HG03342 (cell line): ENCODE data around the gene PRKRIP1.
"Not testable (repeated sequence)": the region's sequence is repeated elsewhere in the genome, so short reads cannot be mapped to it uniquely, and the experiment has no call there.

Experiments
- ATAC-seq: cut with Tn5 transposase; IDR thresholded peaks from one replicate; pipeline ENCODE4 v1.9.1; 2021; ENCODE audit warnings: mild to moderate bottlenecking, moderate library complexity; ENCODE audit not compliant: unreplicated experiment

PRKRIP1 gene

DNA sequence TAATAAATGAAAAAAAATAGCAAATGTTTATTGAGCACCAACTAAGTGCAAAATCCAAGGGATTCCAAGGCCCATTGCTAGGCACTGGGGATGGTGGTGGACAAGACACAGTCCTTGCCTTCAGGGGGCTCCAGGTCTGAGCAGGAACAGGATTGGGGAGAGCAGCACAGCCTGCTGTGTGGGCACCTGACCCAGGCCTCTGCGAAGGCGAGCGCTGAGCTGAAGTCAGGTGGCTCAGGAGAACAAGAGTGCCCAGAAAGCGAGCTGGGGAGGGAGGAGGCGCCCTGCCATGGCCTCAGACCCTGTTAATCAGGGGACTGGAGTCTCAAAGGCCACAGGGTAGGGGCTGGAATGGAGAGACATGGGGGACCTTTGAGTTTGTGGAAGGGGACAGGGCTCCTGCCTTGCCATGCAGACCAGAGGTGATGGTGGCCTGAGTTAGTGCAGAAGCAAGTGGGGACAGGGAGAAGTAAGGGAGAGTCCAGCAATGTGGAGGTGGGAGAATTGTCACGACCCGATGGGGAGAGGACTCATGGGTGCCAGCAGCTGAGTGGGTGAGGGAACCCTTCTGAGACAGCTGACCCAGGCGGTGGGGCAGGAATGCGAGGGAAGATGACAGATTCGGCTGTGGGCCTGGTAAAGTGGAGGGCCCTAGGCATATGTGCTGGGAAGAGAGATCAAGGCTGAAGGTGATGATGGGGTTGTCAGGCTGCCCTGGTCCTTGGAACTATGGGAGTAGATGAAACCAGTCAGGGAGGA, 33.2 kb downstream of the PRKRIP1 start:
- no peak for ATAC-seq

DNA sequence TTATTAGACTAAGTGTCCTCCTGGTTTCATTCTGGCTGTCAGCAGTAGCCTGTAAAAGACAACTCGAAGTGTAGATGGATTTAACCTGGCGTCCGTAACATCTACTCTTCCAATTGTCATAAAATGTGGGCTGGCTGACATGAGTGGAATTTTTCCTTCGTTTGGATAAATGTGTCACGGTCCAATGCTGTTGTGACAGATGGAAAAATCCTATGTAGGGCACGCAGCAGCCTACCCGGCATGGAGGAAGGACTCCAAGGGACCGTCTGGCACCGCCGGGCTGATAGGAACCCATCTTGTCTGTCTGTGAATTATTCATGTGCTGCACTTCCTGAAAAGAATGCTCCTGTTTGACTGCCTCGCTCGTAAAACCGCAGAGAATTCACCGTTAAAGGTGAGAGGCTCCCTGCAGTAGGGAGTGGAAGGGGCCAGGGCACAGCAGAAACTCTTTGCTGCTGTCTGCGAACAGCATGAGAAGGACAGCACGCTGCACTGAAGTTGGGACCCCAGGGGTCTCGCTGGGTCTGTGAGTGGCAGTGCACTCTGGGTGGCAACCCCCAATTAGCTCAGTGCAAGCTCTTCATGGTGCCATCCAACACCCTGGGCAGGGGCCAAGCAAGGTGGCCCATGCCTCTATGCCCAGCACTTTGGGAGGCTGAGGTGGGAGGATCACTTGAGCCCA, 35.6 kb downstream of the PRKRIP1 start:
- ATAC-seq: no peak

DNA sequence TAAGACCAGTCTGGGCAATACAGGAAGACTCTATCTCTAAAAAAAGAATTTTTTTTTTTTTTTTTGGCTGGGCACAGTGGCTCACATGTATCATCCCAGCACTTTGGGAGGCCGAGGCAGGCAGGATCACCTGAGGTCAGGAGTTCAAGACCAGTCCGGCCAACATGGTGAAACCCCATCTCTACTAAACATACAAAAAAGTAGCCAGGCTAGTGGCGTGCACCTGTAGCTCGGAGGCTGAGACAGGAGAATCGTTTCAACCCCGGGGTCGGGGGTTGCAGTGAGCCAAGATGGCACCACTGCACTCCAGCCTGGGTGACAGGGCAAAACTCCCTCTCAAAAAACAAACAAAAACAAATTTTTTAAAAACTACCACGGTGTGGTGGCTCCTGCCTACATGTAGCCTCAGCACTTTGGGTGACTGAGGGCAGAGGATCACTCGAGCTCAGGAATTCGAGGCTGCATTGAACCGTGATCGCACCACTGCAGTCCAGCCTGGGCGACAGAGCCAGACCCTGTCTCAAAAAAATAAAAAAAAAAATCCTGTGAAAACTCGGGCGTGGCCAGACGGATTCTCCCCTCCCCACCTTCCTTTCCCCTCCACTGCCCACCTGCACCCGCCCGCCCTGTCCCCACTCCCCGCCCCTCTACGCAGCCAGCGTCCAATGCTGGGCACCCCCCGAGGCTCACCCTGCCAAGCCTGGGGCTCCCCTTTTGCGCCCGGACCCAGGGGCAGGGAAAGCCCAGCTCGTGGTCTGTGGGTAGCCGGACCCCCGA, 36.5 kb downstream of the PRKRIP1 start:
- peak; percentile 35 for ATAC-seq

- peak; percentile 52 for ATAC-seq
Measured at GRCh38 chr7:102433219-102434038, 37.3 kb downstream of the PRKRIP1 start, which contains the start of gene ORAI2. Gene ORAI2 (plus strand): TSS chr7:102433575. CDS start chr7:102438957, 5,382 bp downstream.

DNA sequence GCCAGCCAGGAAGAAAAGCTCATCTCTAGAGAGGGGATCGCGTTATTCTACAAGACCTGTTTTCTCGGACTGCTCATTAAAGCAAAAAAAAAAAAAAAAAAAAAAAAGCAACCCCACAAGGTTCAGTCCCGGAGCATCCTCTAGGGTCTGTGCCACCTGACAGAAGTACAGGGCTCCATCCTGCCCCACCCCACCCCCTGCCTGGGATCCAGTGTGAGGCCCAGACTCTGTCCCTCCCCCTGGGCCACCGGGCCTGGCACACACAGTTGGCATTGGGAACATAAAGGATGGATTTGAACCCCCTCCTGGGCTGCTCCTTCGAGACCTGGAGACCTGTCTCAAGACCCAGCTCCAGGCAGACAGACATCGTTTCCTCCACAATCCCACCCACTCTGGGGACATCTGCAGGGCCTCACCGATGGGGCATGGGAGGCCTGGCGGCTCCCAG, 37.9 kb downstream of the PRKRIP1 start:
- no peak for ATAC-seq

GRCh38 chr7:102436118-102436517, 40.0 kb downstream of the PRKRIP1 start:
- ATAC-seq: no peak

DNA sequence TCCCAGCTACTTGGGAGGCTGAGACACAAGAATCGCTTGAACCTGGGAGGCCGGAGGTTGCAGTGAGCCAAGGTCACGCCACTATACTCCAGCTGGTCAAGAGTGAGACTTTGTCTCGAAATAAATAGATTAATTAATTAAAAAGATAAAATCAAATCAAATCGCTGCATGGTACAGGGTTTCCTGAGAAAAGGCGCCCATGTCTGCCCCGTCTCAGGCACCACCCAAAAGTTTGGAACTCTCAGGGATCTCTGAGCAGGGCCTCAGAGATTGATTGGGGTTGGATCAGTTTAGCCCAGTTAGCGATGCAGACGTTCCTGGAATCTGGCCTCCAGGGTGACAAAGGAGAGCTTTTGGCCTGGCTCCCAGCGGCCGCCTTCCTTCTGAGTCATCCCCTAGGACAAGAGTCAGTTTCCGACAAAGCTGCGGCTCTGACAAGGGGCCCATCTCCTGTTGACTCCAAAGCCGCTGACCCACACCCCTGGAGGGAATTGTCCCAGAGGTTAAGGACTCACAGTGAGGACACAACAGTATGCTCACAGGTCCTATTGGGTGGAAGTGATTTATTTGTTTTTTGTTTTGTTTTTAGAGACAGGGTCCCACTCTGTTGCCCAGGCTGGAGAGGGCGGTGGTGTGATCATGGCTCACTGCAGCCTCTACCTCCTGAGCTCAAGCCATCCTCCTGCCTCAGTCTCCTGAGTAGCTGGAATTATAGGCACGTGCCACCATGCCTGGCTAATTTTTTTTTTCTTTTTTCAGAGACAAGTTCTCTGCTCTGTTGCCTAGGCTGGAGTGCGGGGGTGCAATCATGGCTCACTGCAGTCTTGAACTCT, 44.0 kb downstream of the PRKRIP1 start:
- ATAC-seq: no peak

- peak; percentile 45 for ATAC-seq
Measured at GRCh38 chr7:102444961-102445673, 49.0 kb downstream of the PRKRIP1 start.

DNA sequence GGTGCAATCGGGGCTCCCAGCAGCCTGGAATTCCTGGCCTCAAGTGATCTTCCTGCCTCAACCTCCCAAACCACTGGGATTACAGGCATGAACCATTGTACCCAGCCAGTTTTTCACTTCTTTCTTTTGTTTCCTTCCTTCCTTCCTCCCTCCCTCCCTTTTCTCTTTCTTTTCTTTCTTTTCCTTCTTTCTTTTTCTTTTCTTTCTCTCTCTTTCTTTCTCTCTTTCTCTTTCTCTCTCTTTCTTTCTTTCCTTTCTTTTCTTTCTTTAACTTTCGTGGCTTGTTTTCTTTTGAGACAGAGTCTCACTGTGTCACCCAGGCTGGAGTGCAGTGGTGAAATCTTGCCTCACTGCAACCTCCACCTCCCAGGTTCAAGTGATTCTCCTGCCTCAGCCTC, 49.5 kb downstream of the PRKRIP1 start:
- ATAC-seq: no peak

DNA sequence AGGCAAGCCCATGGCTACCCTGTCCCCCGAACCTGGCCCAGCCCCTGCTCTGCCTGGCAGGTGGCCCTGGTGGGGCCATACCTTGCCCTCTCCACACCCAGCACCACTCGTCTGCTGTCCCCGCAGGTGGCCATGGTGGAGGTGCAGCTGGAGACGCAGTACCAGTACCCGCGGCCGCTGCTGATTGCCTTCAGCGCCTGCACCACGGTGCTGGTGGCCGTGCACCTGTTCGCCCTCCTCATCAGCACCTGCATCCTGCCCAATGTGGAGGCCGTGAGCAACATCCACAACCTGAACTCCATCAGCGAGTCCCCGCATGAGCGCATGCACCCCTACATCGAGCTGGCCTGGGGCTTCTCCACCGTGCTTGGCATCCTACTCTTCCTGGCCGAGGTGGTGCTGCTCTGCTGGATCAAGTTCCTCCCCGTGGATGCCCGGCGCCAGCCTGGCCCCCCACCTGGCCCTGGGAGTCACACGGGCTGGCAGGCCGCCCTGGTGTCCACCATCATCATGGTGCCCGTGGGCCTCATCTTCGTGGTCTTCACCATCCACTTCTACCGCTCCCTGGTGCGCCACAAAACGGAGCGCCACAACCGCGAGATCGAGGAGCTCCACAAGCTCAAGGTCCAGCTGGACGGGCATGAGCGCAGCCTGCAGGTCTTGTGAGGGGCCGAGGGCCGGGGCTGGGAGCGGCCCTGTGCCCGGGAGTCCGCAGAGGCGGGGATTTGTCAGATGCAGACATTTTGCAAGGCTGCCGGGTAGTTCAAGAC, 50.4 kb downstream of the PRKRIP1 start:
- no peak for ATAC-seq

DNA sequence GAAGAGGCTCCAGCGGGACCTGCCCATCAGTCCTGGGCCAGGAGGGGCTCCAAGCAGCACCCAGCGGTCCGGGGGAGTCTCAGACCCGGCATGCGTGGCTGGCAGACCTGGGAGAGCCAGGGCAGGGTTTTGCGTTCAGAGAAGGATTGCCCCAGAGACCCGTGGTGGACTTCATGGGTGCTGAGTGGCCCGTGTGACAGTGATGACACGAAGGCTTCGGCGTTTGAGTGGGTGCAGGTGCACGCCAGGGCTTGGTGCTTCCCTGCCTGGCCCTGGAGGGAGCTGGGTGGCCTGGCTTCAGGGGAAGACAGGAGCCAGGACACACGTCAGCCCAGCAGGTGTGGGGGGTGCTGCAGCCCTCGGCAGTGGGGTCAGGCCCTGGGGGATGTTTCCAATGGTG, 51.1 kb downstream of the PRKRIP1 start:
- ATAC-seq: no peak

DNA sequence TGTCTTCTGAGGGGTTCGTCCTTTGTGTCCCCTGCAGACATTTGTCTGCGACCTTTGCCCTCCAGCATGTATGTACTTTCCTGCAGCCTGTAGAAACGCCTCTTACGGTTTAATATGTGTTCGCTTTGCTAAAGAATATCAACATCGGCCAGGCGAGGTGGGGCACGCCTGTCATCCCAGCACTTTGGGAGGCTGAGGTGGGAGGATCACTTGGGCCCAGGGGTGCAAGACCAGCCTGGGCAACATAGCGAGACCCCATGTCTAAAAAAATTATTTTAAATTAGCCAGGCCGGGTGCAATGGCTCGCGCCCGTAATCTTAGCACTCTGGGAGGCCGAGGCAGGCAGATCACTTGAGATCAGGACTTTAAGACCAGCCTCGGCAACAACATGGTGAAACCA, 53.0 kb downstream of the PRKRIP1 start:
- no peak for ATAC-seq

- ATAC-seq: no peak
Measured at GRCh38 chr7:102450242-102450641, 54.1 kb downstream of the PRKRIP1 start.

DNA sequence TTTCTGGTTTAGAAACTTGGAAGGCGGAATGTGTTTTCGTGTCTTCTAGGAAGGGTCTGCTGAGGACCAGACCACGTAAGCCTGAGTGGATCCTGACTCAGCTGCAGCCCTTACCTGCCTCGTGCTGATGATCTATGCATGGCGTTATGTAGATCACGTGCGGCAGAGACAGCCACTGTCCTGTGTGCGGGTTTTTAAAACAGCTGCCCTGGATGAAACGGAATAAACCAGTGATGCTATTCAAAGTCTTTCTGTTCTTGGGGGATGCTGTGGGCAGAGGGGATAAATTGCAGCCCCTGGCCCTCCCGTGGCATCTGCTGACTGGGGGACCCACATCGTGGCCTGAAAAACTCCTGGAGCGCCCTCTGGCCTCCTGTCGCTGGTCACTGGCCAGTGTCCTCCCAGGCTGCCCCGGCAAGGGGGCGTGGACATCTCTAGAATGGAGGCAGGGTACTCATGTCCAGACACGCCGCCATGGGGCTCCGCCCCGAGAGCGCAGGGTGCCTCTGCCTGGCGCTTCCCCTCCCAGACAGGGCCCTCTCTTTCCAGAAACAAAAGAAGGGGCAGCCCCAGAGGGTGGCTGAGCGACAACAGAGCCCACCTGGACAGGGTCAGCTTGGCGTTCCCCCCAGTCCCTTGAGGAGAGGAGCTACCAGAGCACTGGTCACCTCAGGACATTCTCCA, 55.4 kb downstream of the PRKRIP1 start:
- ATAC-seq: no peak

- no peak for ATAC-seq
Measured at GRCh38 chr7:102452451-102452850, 56.3 kb downstream of the PRKRIP1 start.

DNA sequence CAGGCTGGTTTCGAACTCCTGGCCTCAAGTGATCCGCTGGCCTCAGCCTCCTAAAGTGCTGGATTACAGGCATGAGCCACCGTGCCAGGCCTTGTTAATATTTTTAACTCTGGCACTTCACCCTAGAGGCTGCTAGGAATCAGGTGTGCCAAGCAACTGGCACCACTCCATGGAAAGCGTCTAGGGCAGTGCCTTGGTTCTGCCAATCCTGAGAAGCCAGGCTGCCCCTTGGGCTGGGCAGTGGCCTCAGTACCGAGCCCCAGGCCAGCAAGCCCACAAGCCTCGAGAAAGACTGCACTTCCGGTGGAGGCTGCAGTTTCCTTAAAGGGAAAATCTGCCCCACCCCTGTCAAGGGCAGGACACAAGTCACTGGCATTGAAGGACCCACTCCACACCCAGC, 57.2 kb downstream of the PRKRIP1 start:
- ATAC-seq: no peak

GRCh38 chr7:102454468-102454867, 58.3 kb downstream of the PRKRIP1 start:
- no peak for ATAC-seq

DNA sequence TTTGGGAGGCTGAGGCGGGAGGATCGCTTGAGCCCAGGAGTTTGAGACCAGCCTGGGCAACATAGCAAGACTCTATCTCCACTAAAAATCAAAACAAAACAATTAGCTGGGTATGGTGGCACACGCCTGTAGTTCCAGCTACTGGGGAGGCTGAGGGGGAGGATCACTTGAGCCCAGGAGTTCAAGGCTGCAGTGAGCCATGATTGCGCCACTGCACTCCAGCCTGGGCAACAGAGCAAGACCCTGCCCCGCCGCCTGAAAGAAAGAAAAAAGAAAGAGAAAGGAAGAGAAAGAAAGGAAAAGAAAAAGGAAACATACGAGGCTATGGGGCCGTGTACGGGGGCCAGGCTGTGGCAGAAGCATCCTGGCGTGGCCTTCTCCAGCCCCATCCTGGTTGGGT, 58.8 kb downstream of the PRKRIP1 start:
- not testable (repeated sequence) for ATAC-seq
